Neural progenitor cell (in vitro differentiated cells): ENCODE results near the gene PIK3C3.

Source experiments
- EZH2 ChIP-seq: fragments of 200-600 bp; sonication (generic); IDR thresholded peaks from 2 replicates; pipeline ENCODE4 v1.6.1; 2017; ENCODE audit warnings: antibody characterized with exemption, mild to moderate bottlenecking, moderate library complexity
- EZH2phosphoT487 ChIP-seq: fragments of 200-600 bp; sonication (generic); IDR thresholded peaks from 2 replicates; pipeline ENCODE4 v1.6.1; 2017; ENCODE audit warnings: antibody characterized with exemption
- TF ChIP-seq, protein P1 (sequence below): fragments of 200-600 bp; sonication (generic); IDR thresholded peaks from 2 replicates; pipeline ENCODE4 v1.5.1; 2017; ENCODE audit warnings: antibody characterized with exemption, mild to moderate bottlenecking

GRCh38 chr18:41948544-41949110, 6.4 kb upstream of the PIK3C3 start:
- TF ChIP-seq, protein P1, sequence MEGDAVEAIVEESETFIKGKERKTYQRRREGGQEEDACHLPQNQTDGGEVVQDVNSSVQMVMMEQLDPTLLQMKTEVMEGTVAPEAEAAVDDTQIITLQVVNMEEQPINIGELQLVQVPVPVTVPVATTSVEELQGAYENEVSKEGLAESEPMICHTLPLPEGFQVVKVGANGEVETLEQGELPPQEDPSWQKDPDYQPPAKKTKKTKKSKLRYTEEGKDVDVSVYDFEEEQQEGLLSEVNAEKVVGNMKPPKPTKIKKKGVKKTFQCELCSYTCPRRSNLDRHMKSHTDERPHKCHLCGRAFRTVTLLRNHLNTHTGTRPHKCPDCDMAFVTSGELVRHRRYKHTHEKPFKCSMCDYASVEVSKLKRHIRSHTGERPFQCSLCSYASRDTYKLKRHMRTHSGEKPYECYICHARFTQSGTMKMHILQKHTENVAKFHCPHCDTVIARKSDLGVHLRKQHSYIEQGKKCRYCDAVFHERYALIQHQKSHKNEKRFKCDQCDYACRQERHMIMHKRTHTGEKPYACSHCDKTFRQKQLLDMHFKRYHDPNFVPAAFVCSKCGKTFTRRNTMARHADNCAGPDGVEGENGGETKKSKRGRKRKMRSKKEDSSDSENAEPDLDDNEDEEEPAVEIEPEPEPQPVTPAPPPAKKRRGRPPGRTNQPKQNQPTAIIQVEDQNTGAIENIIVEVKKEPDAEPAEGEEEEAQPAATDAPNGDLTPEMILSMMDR = no peak
- no peak for TF ChIP-seq EZH2
- no peak for TF ChIP-seq EZH2phosphoT487
